Stimulated activated naive B cell treated with anti-CD40 and anti-IgM and Interleukin-4, amounts not matched to agents 10 μg/mL and 1 μg/mL and 100 μg/mL, for 72 hours (primary cell): Measurements from ENCODE around the gene KDM5D.
A peak's percentile ranks its signal among the peaks of the same experiment; 100 is the strongest.

Experiments
- ATAC-seq, 2 donors: fragments of 150-1000 bp; cut with Tn5 transposase; replicated peaks; 2 replicates each; pipeline ENCODE4 v1.10.0; 2021; ENCODE audit warnings: moderate library complexity in 1 of 2
- DNase-seq: peaks from one replicate; pipeline ENCODE4 v3.0.0; 2021
- H3K27ac Mint-ChIP-seq: one replicate; pipeline ENCODE4 v1.8.0; 2022; ENCODE audit warnings: mild to moderate bottlenecking, mixed read lengths
- H3K27me3 Mint-ChIP-seq, 2 donors: one replicate each; pipeline ENCODE4 v1.8.0; 2022; ENCODE audit warnings: mixed read lengths in 2 of 2
- H3K36me3 Mint-ChIP-seq, 2 donors: one replicate each; pipeline ENCODE4 v1.8.0; 2022; ENCODE audit warnings: mixed read lengths in 2 of 2, mild to moderate bottlenecking in 1 of 2
- H3K4me1 Mint-ChIP-seq, 2 donors: one replicate each; pipeline ENCODE4 v1.8.0; 2022; ENCODE audit warnings: mixed read lengths in 2 of 2, mild to moderate bottlenecking in 1 of 2
- H3K4me3 Mint-ChIP-seq, 2 donors: one replicate each; pipeline ENCODE4 v1.8.0; 2022; ENCODE audit warnings: mild to moderate bottlenecking in 2 of 2, mixed read lengths in 2 of 2, moderate library complexity in 1 of 2
- H3K9me3 Mint-ChIP-seq, 2 donors: one replicate each; pipeline ENCODE4 v1.8.0; 2022; ENCODE audit warnings: mixed read lengths in 2 of 2, mild to moderate bottlenecking in 1 of 2

KDM5D gene

DNA sequence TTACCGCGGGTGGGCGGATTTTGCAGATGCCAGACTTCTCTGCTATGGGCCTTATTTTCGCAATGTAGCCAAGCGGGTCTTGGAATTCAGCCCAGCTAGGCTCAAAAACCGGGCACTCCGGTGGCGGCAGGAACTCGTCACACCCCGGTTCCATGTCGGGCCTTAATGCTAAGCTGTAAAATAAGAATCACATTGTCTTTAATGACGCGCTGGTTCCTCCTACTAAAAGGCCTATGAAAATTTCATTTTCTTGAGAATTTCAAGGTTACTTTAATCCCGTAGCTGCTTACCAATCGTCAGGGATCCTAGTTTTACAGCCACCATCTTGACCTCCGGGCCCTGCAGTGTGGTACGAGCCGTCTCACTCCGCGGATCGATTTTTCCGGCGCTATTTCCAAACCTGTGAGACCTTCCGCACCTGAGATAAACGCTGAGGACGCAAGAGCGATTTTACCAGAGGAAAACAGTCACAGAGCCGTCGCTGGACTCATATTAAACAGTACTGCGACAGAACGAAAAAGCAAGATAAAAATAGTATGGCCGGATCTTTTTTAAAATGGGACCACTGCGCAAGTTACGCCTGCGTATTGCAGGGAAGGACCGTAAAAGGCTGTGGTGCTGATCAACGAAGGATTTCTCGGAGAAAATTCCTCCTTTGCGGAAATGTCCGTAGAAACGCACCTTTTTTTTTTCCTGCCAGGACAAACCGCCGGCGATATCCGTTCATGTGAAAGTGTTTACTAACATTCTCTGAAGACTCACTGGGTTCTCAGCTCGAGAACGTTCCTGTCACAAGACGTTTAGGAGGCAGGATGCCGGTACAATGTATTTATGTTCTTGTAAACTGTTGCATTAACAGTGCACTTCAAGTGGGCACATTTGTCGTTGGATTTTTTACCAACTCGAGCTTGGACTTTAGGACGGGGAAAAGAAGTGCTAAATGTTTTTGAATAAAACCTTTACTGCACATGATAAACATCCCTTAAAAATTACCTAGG, at the start of gene KDM5D:
Gene KDM5D (minus strand): TSS at position 346 of the 998 bp plus-strand sequence. CDS start 192 bp downstream, at position 154.
- Mint-ChIP-seq H3K27me3 (no peaks in the 10 kb centered on the region), H3K4me1 (peaks cover 0 to 5% of the 10 kb centered on the region in 2 donors), H3K27ac (no peak within 1 kb of the TSS), H3K9me3 (no peaks in the 10 kb centered on the region), H3K4me3 (peak within 1 kb of the TSS in 1 of 2 donors; percentile 91), H3K36me3 (peaks cover 0 to 8% of the 10 kb centered on the region in 2 donors)
- ATAC-seq: peak in 1 of 2 donors; percentile 90
- DNase-seq: no peak

- no peak overlapping the region for H3K27ac Mint-ChIP-seq
- no peak overlapping the region for H3K4me3 Mint-ChIP-seq
- ATAC-seq (no peak), DNase-seq (no peak)
- no peaks in the 10 kb centered on the region for H3K36me3 Mint-ChIP-seq
- H3K9me3 Mint-ChIP-seq: no peaks in the 10 kb centered on the region
- H3K4me1 Mint-ChIP-seq: no peaks in the 10 kb centered on the region
- no peaks in the 10 kb centered on the region for H3K27me3 Mint-ChIP-seq
Observed at GRCh38 chrY:19768375-19768774, 23.8 kb upstream of the KDM5D start.

- Mint-ChIP-seq H3K27me3 (no peaks in the 10 kb centered on the region), H3K36me3 (peaks cover 0 to 12% of the 10 kb centered on the region in 2 donors), H3K9me3 (no peaks in the 10 kb centered on the region), H3K4me3 (peak overlapping the region in 1 of 2 donors; percentile 41), H3K27ac (no peak overlapping the region), H3K4me1 (peaks cover 0 to 12% of the 10 kb centered on the region in 2 donors)
- DNase-seq (no peak), ATAC-seq (no peak)
Observed at GRCh38 chrY:19743331-19743730, 1.2 kb downstream of the KDM5D start.

DNA sequence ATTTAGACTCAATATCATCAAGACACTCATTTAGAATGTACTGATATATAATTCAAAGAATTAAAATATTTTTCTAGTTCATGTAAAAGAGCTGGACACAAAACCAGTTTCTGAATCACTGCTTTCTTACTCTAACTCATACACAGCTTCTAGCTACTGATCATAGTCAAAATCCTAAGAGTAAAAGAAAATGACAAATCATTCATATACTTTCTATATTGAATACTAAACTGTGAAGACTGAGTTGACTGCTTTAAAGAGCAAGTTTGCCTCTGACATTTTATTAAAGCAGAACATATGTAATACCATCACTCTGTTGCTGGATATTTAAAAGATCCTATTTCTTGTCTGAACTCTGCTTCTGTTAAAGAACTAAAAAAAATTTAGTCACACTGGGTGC, 2.4 kb downstream of the KDM5D start:
- H3K4me3 Mint-ChIP-seq: no peak overlapping the region
- no peak for ATAC-seq
- no peak for DNase-seq
- no peak overlapping the region for H3K27ac Mint-ChIP-seq
- no peaks in the 10 kb centered on the region for H3K9me3 Mint-ChIP-seq
- H3K27me3 Mint-ChIP-seq: no peaks in the 10 kb centered on the region
- peaks cover 0 to 12% of the 10 kb centered on the region in 2 donors for H3K36me3 Mint-ChIP-seq
- peaks cover 0 to 12% of the 10 kb centered on the region in 2 donors for H3K4me1 Mint-ChIP-seq

DNA sequence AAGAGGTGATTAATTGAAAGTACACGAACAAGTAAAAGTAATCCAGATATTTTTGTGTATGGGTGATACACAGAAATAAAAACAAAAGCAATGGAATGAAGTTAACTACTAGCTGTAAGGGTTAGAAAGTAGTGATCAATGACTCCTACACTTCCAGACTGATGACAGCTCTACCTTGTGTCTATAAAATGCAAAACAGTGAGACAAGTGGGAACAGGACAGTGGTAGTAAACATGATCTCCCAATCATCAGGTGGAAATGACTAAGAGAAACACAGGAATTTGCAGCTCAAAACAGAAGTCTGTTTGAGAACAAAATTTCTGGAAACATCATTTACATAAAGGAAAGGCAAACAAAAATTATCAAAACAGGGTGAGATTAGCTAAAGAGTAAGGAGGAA, 10.1 kb downstream of the KDM5D start:
- no peak overlapping the region for H3K27ac Mint-ChIP-seq
- H3K9me3 Mint-ChIP-seq: no peaks in the 10 kb centered on the region
- no peak overlapping the region for H3K4me3 Mint-ChIP-seq
- DNase-seq (no peak), ATAC-seq (no peak)
- no peaks in the 10 kb centered on the region for H3K27me3 Mint-ChIP-seq
- H3K4me1 Mint-ChIP-seq: peaks cover 0 to 10% of the 10 kb centered on the region in 2 donors
- H3K36me3 Mint-ChIP-seq: peaks cover 0 to 5% of the 10 kb centered on the region in 2 donors

GRCh38 chrY:19717950-19718349, 26.6 kb downstream of the KDM5D start:
- Mint-ChIP-seq H3K36me3 (peaks cover 0 to 48% of the 10 kb centered on the region in 2 donors), H3K9me3 (peaks cover 0 to 2% of the 10 kb centered on the region in 2 donors), H3K27ac (no peak overlapping the region), H3K27me3 (no peaks in the 10 kb centered on the region), H3K4me3 (peak overlapping the region in 1 of 2 donors; percentile 25), H3K4me1 (peaks cover 0 to 21% of the 10 kb centered on the region in 2 donors)
- ATAC-seq (peak in 1 of 2 donors; percentile 98), DNase-seq (no peak)

- no peaks in the 10 kb centered on the region for H3K27me3 Mint-ChIP-seq
- no peak for ATAC-seq
- peaks cover 0 to 21% of the 10 kb centered on the region in 2 donors for H3K4me1 Mint-ChIP-seq
- H3K4me3 Mint-ChIP-seq: no peak overlapping the region
- no peak overlapping the region for H3K27ac Mint-ChIP-seq
- peaks cover 0 to 42% of the 10 kb centered on the region in 2 donors for H3K36me3 Mint-ChIP-seq
- no peaks in the 10 kb centered on the region for H3K9me3 Mint-ChIP-seq
- DNase-seq: no peak
Observed at GRCh38 chrY:19717146-19717545, 27.4 kb downstream of the KDM5D start.

GRCh38 chrY:19715226-19715625, 29.3 kb downstream of the KDM5D start:
- DNase-seq (no peak), ATAC-seq (no peak)
- Mint-ChIP-seq H3K27ac (no peak overlapping the region), H3K27me3 (no peaks in the 10 kb centered on the region), H3K9me3 (no peaks in the 10 kb centered on the region), H3K4me1 (peaks cover 0 to 21% of the 10 kb centered on the region in 2 donors), H3K36me3 (peaks cover 0 to 30% of the 10 kb centered on the region in 2 donors), H3K4me3 (no peak overlapping the region)

- Mint-ChIP-seq H3K9me3 (no peaks in the 10 kb centered on the region), H3K27ac (no peak overlapping the region), H3K4me3 (no peak overlapping the region), H3K4me1 (peaks cover 0 to 12% of the 10 kb centered on the region in 2 donors), H3K36me3 (peaks cover 0 to 27% of the 10 kb centered on the region in 2 donors), H3K27me3 (no peaks in the 10 kb centered on the region)
- no peak for ATAC-seq
- DNase-seq: no peak
Observed at GRCh38 chrY:19713430-19713829, 31.1 kb downstream of the KDM5D start.

DNA sequence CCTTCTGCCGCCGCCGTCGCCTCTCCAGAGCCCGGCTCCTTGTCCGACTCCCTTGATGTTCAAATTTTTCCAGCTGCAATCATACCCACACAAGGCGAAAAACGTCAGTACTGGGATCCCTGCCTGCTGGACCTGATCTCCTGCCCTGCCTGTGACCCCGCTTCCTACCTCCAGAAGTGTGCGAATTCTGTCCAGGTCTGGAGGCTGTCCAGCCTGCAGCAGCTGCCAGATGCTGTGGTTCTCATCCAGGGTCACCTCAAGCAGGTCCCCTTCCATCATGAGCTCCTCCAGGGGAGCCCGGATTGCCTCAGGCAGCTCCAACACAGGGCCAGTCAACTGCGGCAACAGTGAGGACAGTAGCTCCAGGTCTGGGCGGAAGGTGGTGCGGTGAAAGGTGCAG, 38.3 kb downstream of the KDM5D start:
- no peak for DNase-seq
- Mint-ChIP-seq H3K27me3 (no peaks in the 10 kb centered on the region), H3K9me3 (no peaks in the 10 kb centered on the region), H3K27ac (no peak overlapping the region), H3K36me3 (peaks cover 0 to 36% of the 10 kb centered on the region in 2 donors), H3K4me3 (no peak overlapping the region), H3K4me1 (no peaks in the 10 kb centered on the region)
- no peak for ATAC-seq

GRCh38 chrY:19698495-19698894, 46.0 kb downstream of the KDM5D start:
- H3K9me3 Mint-ChIP-seq: peaks cover 0 to 6% of the 10 kb centered on the region in 2 donors
- no peak overlapping the region for H3K4me3 Mint-ChIP-seq
- DNase-seq: no peak
- no peak for ATAC-seq
- H3K27me3 Mint-ChIP-seq: no peaks in the 10 kb centered on the region
- no peaks in the 10 kb centered on the region for H3K4me1 Mint-ChIP-seq
- H3K27ac Mint-ChIP-seq: no peak overlapping the region
- H3K36me3 Mint-ChIP-seq: peaks cover 0 to 57% of the 10 kb centered on the region in 2 donors

DNA sequence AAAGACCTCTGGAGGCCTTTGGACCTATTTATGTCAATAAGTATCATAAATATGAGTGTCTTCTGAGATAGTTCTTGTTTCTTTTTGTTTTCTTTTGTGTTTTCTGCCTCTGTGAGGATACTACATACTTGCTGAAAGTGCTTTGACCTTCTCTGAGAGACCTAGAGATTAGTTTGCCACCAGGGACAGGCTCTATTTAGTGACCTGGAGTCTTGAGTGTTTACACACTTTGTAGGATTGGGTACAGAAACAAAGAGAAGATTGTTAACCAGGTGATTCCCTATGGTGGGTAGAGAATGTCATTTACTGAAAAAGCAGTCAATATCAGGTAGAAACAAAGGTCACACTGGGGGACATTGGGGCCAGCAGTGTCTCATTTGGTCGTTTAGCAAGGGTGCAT, 63.7 kb downstream of the KDM5D start:
- H3K9me3 Mint-ChIP-seq: peaks cover 0 to 3% of the 10 kb centered on the region in 2 donors
- H3K36me3 Mint-ChIP-seq: no peaks in the 10 kb centered on the region
- H3K27ac Mint-ChIP-seq: no peak overlapping the region

More for the DNA sequence above, 63.7 kb downstream of the KDM5D start:
- Mint-ChIP-seq H3K4me1 (no peaks in the 10 kb centered on the region), H3K27me3 (no peaks in the 10 kb centered on the region), H3K4me3 (no peak overlapping the region)
- no peak for ATAC-seq
- DNase-seq: no peak
